Fibroblast of skin of left quadriceps (primary cell): ENCODE results near the gene TAS1R1.
"Not testable (repeated sequence)": the region's sequence is repeated elsewhere in the genome, so short reads cannot be mapped to it uniquely, and the experiment has no call there.

Experiments used
- DNase-seq, 2 experiments: peaks; one replicate each; pipeline ENCODE4 v3.0.0-alpha.2; 2013; ENCODE audit warnings: low read depth in 2 of 2

TAS1R1 gene

DNA sequence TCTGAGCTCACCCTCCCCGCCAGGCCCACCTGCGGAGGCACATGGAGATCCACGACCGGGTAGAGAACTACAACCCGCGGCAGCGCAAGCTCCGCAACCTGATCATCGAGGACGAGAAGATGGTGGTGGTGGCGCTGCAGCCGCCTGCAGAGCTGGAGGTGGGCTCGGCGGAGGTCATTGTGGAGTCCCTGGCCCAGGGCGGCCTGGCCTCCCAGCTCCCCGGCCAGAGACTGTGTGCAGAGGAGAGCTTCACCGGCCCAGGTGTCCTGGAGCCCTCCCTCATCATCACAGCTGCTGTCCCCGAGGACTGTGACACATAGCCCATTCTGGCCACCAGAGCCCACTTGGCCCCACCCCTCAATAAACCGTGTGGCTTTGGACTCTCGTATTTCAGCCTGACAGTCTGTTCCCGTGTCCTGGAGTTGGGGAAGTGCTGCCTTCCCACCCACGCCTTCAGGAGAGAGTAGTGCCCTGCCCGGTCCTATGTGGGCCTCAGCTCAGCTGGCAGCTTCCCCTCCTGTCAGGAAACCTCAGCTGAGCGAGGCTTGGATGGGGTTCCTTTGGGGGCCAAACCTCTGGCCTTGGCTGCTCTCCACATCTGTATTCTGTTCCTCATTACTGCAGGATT lies 33.9 kb downstream of the TAS1R1 start:
- no peak for DNase-seq

GRCh38 chr1:6590046-6590445 lies 34.9 kb downstream of the TAS1R1 start:
- no peak for DNase-seq

DNA sequence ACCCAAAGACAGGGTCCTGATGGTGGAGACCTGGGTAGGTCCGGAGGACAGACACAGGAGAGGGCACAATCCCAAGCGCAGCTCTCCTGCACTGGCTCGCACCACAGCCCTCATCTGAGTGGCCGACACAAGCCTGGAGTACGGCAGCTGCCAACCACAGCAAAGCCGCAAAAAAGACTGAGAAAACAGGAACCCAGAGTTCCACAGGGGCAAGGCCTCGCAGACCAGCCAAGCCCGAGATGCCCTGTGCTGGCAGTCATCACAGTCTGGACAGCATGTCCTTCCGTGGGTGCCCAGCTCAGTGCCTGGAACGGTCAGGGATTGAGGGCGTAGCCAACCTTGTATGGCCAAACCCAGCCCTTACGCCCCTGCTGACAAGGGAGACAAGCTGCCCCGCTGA lies 36.1 kb downstream of the TAS1R1 start:
- DNase-seq, result no peak

GRCh38 chr1:6591644-6592043 lies 36.5 kb downstream of the TAS1R1 start:
- DNase-seq, result no peak

GRCh38 chr1:6592441-6592840 lies 37.3 kb downstream of the TAS1R1 start:
- DNase-seq, result no peak

DNA sequence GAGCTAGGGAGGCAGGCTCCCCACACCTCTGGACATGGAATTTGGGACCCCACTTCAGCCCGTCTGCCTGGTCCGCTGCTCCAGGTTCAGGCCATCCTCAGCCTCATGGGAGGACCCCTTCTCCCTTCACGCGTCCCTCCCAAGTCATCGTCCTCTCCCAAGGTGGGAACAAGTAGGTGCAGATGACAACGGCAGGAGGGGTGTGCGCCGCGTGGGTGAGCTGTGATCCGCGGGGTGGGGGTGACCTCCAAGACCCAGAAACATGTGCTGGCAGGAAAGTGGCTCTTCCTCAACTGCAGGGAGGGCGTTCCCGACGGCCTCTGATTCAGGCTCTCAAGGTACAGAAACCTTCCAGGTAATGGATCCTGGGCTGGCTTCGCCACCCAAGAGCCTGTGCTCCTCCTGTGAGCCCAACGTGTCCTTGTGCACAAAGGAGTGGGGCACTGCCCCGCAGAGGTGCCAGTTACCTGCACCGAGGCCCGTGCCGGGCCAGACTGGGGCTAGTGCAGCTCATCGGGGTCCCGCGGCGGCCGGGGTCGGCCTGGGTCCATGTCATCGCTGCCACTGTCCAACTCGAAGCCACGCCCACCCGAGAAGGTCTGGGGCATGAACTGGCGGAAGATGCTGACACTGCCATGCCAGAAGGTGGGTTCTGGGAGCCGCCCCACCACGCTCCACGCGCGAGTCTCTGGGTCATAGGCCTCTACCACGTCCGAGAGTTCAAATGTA lies 37.9 kb downstream of the TAS1R1 start:
- DNase-seq, result no peak

GRCh38 chr1:6593810-6594209 lies 38.7 kb downstream of the TAS1R1 start:
- DNase-seq, result no peak

DNA sequence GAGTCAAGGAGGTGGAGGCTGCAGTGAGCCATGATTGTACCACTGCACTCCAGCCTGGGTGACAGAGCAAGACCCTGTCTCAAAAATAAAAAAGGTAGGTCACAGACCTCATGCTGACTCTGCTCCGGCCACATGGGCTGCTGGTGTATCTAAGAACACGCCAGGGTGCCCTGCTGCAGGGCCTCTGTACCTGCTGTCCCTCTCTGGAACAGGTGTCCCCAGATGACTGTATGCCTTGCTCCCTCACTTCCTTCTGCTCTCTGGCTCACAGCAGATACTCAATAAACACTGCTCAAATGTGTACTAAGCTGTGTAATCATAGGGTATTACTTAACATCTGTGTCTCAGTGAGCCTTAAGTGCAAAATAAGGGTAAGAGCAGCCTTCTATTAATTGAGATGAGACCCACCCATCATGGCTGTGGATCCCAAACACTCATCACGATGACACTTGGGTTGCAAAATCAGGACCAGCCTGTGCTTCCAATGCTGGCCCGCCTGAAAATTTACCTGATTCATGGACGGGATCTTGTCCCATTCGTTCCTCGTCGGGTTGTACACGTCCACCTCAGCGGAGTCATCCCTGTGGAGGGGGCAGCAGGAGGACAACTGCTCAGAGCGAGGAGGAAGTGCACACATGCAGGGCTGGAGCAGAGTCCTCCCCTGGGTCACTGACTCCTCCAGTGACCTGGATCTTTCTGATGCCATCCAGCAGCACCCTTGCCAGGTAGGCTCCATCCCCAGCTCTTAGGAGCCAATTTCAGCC lies 40.1 kb downstream of the TAS1R1 start:
- DNase-seq, result no peak

DNA sequence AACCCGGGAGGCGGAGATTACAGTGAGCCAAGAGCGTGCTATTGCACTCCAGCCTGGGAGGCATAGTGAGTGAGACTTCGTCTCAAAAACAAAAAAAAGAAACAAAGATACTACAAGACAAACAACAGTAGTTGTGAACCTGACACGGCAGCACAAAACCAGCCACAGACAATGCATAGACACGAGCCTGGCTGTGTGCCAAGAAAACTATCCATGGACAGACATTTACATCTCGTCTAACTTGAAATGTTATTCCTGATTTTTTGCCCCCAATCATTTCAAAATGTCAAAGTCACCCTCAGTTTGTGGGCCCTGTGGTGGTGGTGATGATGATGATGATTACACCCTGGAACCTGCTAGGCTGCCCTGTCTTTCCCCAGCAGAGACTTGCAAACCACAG lies 41.2 kb downstream of the TAS1R1 start:
- no peak for DNase-seq

DNA sequence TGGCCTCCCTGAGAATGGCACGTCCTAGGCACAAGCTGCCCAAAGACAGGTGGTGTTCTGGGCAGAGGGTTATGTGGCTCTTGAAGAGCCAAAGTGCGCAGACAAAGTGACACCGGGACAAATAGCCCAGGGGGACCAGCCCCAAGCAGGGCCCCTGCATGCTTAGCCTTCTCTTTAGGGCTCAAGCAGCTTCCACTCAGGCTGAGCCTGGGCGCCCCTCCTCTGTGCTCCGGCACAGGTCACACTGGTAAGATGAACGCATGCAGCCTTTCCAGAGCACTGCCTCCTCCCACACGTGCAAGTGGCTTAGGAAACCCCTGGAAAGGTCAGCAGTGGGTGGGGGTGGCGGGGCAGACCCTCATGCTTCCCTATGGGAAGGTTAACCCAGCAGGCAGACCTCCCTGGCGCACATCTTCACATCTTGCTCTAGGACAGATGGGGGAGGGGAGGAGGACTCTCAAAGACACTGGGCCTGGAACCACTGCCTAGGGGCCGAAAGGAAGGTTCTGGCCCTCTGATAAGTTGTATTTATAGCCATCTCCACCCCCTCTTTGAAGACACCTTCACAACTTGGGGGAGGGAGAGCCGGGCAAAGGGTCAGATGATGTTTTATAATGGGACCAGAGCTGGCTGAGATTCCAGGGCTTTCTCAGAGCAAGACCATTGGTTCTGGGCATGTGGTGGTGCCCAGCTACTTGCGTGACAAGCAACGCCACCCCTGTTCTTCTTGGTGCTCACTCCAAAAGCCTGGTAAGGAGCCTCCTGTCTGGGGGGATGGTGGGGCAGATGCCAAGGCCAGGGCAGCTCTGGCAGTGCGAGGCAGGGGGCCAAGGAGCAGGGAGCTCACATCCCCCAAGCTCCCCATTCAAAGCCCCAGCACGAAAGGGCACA lies 42.0 kb downstream of the TAS1R1 start:
- DNase-seq, result no peak

- no peak for DNase-seq
Observed at GRCh38 chr1:6597777-6598131, 42.6 kb downstream of the TAS1R1 start.

DNA sequence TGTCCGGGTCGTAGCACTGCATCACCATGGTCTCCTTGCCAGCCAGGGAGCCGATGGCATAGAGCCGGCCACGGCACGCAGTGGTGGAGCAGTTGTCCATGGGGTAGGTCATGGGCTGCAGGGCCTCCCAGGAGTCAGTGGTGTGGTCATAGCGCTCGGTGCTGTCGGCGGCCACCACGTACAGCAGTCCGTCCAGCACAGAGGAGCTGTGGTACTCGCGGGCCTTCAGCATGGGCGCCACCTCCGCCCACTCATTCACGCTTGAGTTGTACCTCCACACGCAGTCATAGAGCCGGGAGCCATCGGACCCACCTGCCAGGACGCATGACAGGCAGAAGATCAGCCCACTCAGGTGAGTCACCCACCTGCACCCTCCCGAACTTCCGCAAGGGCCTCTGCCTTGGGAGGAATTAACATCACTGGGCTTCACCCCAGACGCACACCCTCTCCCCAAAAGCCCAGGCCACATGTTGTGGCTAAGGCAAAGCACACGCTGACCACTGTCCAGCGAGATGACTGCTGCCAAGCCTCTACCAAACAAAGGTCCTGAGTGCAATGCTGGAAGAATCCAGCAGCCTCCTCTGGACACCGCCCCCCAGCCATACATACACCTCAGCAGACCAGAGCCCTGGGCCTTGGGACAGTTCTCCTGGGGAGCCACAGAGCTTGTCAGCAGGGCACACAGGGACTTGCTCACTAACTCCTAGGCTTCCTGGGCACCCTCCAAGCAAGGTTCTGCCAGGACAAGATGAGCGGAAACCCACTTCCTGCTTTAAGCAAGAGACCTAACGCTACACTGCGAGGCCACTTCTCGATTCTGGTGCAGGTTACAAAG lies 44.3 kb downstream of the TAS1R1 start:
- no peak for DNase-seq

- DNase-seq, result not testable (repeated sequence)
Observed at GRCh38 chr1:6599991-6600390, 44.9 kb downstream of the TAS1R1 start.

DNA sequence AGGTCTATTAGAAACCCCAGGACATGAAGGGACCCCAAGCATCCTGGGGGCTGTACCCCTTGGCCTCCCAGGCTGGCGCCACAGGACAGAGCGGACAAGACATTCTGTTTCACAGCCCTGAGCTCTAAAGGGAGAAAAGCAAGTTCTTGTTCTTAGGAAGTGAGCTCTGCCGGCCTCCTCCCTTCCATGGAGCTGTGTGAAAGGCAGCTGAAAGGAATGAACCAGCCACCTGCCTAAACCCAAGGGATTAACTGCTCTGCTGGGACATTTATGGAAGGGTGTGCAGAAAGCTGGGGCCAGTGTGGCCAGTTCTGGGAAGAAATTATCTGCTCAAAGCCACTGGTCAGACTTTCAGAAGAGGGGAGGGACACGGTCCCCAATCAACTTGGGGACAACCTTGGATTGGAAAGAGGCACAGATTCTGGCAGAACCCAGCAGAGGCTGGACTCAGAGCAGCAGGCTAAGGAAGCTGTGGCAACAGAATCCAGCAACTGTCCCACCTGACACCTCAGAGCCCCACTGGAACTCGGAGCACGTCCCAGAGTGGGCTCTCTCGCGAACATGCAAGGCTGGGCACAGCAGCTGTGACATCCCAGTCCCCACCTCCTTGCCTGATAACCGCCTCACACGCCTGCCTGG lies 45.4 kb downstream of the TAS1R1 start:
- DNase-seq, result no peak

GRCh38 chr1:6601049-6601922 lies 46.2 kb downstream of the TAS1R1 start:
- DNase-seq, result peak; percentile 65 to 69

DNA sequence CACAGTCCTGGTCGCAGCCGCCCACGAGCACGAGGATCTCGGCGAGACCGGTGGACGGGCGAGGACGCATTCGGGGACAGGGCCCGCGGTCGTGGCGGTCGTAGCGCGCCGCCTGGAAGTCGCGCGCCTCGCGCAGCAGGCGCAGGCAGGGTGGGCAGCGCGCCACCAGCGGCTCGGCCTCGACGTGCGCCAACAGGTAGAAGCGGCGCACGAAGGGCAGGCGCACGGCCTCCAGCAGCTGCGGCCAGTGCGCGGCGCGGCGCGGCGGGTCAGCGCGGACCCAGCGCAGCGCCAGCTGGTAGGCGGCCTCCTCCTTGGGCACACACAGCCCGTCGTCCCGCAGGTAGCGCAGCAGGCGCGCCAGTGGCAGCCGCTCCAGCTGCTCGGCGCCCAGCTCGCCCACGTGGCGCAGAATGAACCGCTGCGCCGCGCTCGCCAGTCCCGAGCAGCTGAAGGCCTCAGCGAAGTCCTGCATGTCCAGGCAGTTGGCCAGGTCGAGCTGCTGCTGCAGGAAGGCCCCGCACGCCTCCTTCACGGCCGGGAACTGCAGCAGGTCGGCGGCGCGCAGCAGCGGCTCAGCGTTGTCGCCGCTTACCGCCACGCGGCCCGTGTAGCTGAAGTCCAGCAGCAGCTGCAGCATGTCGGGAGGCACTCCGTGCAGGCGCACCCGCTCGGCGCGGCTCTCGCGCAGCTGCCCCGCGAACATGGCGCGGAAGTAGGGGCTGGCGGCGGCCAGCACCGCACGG lies 47.0 kb downstream of the TAS1R1 start:
- no peak for DNase-seq

GRCh38 chr1:6602669-6603237 lies 47.6 kb downstream of the TAS1R1 start, which contains the start of gene KLHL21:
TSS of gene KLHL21 (minus strand) at chr1:6602869. CDS start at chr1:6602817, 52 bp downstream.
- peak; percentile 75 to 76 for DNase-seq

GRCh38 chr1:6603238-6603914 lies 48.3 kb downstream of the TAS1R1 start:
- DNase-seq, result peak; percentile 60 to 62
